ENCODE results near the gene TRAF3. TPM values are rescaled to one million over a fixed set of nuclear protein-coding genes. Genes with fewer than 3 reads are reported as not detected.

Gene TRAF3
- total RNA-seq, 1 experiment from 2014 or later: 14.0 TPM

- no peak for DNase-seq
- Histone ChIP-seq H3K9me3 (replicated peaks) (no peaks in the 10 kb centered on the region), H3K27ac (no peak overlapping the region), H3K27me3 (no peaks in the 10 kb centered on the region), H3K4me1 (no peaks in the 10 kb centered on the region), H3K4me3 (no peak overlapping the region), H3K36me3 (no peaks in the 10 kb centered on the region; the same call in 1 of the 2 replicates)
Observed at GRCh38 chr14:102930138-102930752, 153.0 kb downstream of the TRAF3 start.

GRCh38 chr14:102930753-102931579 is 153.7 kb downstream of the TRAF3 start:
- DNase-seq: no peak

GRCh38 chr14:102931580-102932285 is 154.5 kb downstream of the TRAF3 start:
- DNase-seq: no peak
- H3K4me3 ChIP-seq: no peak overlapping the region
- no peaks in the 10 kb centered on the region; the same call in 1 of the 2 replicates for H3K36me3 ChIP-seq
- no peaks in the 10 kb centered on the region for H3K4me1 ChIP-seq
- H3K27me3 ChIP-seq: no peaks in the 10 kb centered on the region
- no peak overlapping the region for H3K27ac ChIP-seq
- H3K9me3 ChIP-seq (replicated peaks): no peaks in the 10 kb centered on the region

More at GRCh38 chr14:102930753-102931579, 153.7 kb downstream of the TRAF3 start:
- Histone ChIP-seq H3K9me3 (replicated peaks) (no peaks in the 10 kb centered on the region), H3K4me3 (no peak overlapping the region), H3K27me3 (no peaks in the 10 kb centered on the region), H3K36me3 (no peaks in the 10 kb centered on the region; the same call in 1 of the 2 replicates), H3K4me1 (no peaks in the 10 kb centered on the region), H3K27ac (no peak overlapping the region)

- H3K36me3 ChIP-seq: no peaks in the 10 kb centered on the region; the same call in 1 of the 2 replicates
- no peak overlapping the region for H3K27ac ChIP-seq
- no peak for DNase-seq
- H3K27me3 ChIP-seq: no peaks in the 10 kb centered on the region
- no peaks in the 10 kb centered on the region for H3K4me1 ChIP-seq
- no peak overlapping the region for H3K4me3 ChIP-seq
- no peaks in the 10 kb centered on the region for H3K9me3 ChIP-seq (replicated peaks)
Observed at GRCh38 chr14:102932484-102933248, 155.4 kb downstream of the TRAF3 start.

- Histone ChIP-seq H3K27ac (no peak overlapping the region), H3K9me3 (replicated peaks) (no peaks in the 10 kb centered on the region), H3K36me3 (no peaks in the 10 kb centered on the region; the same call in 1 of the 2 replicates), H3K4me3 (no peak overlapping the region), H3K4me1 (no peaks in the 10 kb centered on the region), H3K27me3 (no peaks in the 10 kb centered on the region)
- DNase-seq: no peak
Observed at GRCh38 chr14:102933618-102934231, 156.5 kb downstream of the TRAF3 start.

- H3K4me1 ChIP-seq: no peaks in the 10 kb centered on the region
- no peaks in the 10 kb centered on the region for H3K27me3 ChIP-seq
- peaks cover 2% of the 10 kb centered on the region; the same call in 1 of the 2 replicates for H3K36me3 ChIP-seq
- no peak overlapping the region for H3K4me3 ChIP-seq
- no peaks in the 10 kb centered on the region for H3K9me3 ChIP-seq (replicated peaks)
- DNase-seq: no peak
- no peak overlapping the region for H3K27ac ChIP-seq
Observed at GRCh38 chr14:102935756-102936155, 158.5 kb downstream of the TRAF3 start.

- no peaks in the 10 kb centered on the region for H3K9me3 ChIP-seq (replicated peaks)
- H3K27me3 ChIP-seq: no peaks in the 10 kb centered on the region
- H3K4me1 ChIP-seq: no peaks in the 10 kb centered on the region
- peaks cover 2% of the 10 kb centered on the region; the same call in 1 of the 2 replicates for H3K36me3 ChIP-seq
- no peak for DNase-seq
- H3K27ac ChIP-seq: no peak overlapping the region
- H3K4me3 ChIP-seq: no peak overlapping the region
Observed at GRCh38 chr14:102937331-102938175, 160.3 kb downstream of the TRAF3 start.

GRCh38 chr14:102938191-102938590 is 160.9 kb downstream of the TRAF3 start:
- no peak for DNase-seq
- Histone ChIP-seq H3K36me3 (peaks cover 2% of the 10 kb centered on the region; the same call in 1 of the 2 replicates), H3K27me3 (no peaks in the 10 kb centered on the region), H3K4me3 (no peak overlapping the region), H3K9me3 (replicated peaks) (no peaks in the 10 kb centered on the region), H3K27ac (no peak overlapping the region), H3K4me1 (no peaks in the 10 kb centered on the region)

GRCh38 chr14:102939329-102939728 is 162.1 kb downstream of the TRAF3 start:
- no peaks in the 10 kb centered on the region for H3K9me3 ChIP-seq (replicated peaks)
- H3K4me1 ChIP-seq: no peaks in the 10 kb centered on the region
- H3K27ac ChIP-seq: no peak overlapping the region
- no peaks in the 10 kb centered on the region for H3K27me3 ChIP-seq
- H3K36me3 ChIP-seq: 0 out of 2 replicates have a peak, but pooled peaks cover 4% of the 10 kb centered on the region
- no peak for DNase-seq
- H3K4me3 ChIP-seq: no peak overlapping the region

- Histone ChIP-seq H3K4me1 (no peaks in the 10 kb centered on the region), H3K9me3 (replicated peaks) (no peaks in the 10 kb centered on the region), H3K27ac (no peak overlapping the region), H3K4me3 (no peak overlapping the region), H3K27me3 (no peaks in the 10 kb centered on the region), H3K36me3 (0 out of 2 replicates have a peak, but pooled peaks cover 4% of the 10 kb centered on the region)
- DNase-seq: no peak
Observed at GRCh38 chr14:102939820-102940561, 162.7 kb downstream of the TRAF3 start.

- H3K9me3 ChIP-seq (replicated peaks): no peaks in the 10 kb centered on the region
- no peaks in the 10 kb centered on the region for H3K4me1 ChIP-seq
- no peak overlapping the region for H3K27ac ChIP-seq
- H3K27me3 ChIP-seq: no peaks in the 10 kb centered on the region
- peaks cover 8% of the 10 kb centered on the region; the same call in 1 of the 2 replicates for H3K36me3 ChIP-seq
- no peak overlapping the region for H3K4me3 ChIP-seq
- DNase-seq: no peak
Observed at GRCh38 chr14:102940729-102941362, 163.6 kb downstream of the TRAF3 start.

GRCh38 chr14:102941419-102942011 is 164.3 kb downstream of the TRAF3 start:
- no peak overlapping the region for H3K27ac ChIP-seq
- DNase-seq: no peak
- peaks cover 8% of the 10 kb centered on the region; the same call in 1 of the 2 replicates for H3K36me3 ChIP-seq
- no peaks in the 10 kb centered on the region for H3K27me3 ChIP-seq
- H3K4me3 ChIP-seq: no peak overlapping the region
- no peaks in the 10 kb centered on the region for H3K4me1 ChIP-seq
- no peaks in the 10 kb centered on the region for H3K9me3 ChIP-seq (replicated peaks)

All from SJCRH30 (cell line).